ENCODE data around the gene IQCF6.

IQCF6 gene

DNA sequence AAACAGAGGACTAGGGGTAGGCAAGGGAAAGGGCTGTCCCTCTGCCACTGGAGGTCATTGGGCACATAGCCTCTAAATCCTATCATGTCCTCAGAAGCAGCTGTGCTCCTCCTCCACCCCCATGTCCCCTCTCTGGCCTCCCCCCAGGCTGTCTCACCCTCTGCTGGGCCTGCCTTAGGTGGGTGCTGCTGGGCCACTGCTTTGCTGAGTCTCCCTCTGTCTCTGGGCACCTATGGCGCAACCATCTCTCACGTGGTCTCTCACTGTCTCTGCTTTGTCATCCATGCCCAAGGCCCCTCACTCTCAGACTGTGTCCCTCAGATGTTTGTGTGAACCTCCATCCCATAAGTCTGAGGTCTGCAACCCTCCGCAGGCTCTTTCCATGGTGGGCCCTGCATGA is 35.0 kb upstream of the IQCF6 start:
- TF ChIP-seq, protein P1, sequence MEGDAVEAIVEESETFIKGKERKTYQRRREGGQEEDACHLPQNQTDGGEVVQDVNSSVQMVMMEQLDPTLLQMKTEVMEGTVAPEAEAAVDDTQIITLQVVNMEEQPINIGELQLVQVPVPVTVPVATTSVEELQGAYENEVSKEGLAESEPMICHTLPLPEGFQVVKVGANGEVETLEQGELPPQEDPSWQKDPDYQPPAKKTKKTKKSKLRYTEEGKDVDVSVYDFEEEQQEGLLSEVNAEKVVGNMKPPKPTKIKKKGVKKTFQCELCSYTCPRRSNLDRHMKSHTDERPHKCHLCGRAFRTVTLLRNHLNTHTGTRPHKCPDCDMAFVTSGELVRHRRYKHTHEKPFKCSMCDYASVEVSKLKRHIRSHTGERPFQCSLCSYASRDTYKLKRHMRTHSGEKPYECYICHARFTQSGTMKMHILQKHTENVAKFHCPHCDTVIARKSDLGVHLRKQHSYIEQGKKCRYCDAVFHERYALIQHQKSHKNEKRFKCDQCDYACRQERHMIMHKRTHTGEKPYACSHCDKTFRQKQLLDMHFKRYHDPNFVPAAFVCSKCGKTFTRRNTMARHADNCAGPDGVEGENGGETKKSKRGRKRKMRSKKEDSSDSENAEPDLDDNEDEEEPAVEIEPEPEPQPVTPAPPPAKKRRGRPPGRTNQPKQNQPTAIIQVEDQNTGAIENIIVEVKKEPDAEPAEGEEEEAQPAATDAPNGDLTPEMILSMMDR (conservative IDR thresholded peaks at IDR 0.05; ENCODE audit: low read length) = no peak
- DNase-seq (ENCODE audit: low read depth) = no peak

DNA sequence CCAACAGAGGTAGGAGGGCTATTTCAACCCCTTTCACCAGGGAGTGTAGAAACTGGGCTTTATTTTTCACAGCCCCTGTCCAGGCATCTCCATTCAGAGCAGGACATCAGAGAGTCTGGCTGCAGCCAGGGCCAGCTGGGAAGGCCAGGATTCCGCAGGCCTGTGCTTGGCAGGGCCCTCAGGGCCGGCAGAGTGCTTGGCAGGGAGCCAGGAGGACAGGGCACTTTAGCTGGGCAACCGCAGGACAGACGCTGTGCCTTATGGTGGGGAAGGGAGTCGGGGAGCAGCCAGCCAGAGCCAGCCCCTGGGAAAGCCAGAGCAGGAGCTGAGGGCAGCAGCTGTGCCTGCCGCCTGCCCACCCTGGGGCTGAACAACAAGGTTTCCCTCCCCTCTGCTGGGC is 34.5 kb upstream of the IQCF6 start:
- no peak overlapping the region for H3K4me3 ChIP-seq (ENCODE audit: low read length)
- no peak for DNase-seq (ENCODE audit: low read depth)
- TF ChIP-seq, protein P1 (conservative IDR thresholded peaks at IDR 0.05; ENCODE audit: low read length) = no peak

More for the DNA sequence above, 35.0 kb upstream of the IQCF6 start:
- H3K4me3 ChIP-seq (ENCODE audit: low read length) = no peak overlapping the region

DNA sequence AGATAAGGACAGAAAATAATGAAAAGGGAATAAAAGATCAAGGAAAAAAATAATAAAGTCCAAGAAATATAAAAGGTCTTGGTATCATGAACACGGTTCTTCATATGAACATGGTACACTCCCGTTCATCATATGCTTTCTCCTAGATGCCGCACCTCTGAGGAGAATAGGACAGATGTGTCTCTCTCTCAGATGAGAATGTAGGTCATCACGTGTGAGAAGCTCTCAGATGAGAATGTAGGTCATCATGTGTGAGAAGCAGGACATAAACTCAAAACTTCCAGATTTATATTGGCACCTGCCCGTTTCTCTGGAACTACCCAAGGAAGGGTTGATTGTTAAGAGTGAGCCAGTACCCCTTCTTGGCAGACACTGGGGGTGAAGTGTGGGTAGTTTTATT is 29.9 kb upstream of the IQCF6 start:
- DNase-seq (ENCODE audit: low read depth) = no peak

DNA sequence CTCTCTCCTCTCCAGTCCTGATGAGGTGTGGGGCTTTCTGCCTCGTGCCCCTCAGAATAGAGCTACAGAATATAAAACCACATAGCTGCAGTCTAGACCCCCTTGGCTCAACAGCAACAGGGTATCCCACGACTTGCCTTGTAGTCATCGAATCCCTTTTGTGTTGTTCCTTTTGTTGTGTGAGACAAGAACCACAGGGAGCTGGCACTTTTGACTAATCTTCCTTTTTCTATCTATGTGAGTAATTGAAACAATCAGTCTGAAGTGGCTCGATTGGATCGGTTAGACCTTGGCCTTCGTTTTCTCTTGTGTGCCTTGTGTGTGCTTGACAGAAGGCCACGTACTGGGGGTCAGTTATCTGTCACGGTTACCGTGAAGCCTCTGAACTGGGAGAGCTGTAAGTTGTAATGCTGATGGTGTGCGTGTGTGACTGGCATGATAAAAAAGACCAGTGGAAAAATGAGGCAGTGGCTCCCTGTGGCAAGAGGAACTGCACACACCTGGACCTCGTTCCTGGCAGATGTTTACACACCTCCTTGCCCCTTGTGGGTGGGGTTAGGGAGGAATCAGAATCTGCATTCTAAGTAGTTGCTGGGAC is 23.2 kb upstream of the IQCF6 start:
- DNase-seq (ENCODE audit: low read depth) = no peak
- H3K4me3 ChIP-seq (ENCODE audit: low read length) = no peak overlapping the region
- TF ChIP-seq, protein P1 (conservative IDR thresholded peaks at IDR 0.05; ENCODE audit: low read length) = no peak

More for the DNA sequence above, 29.9 kb upstream of the IQCF6 start:
- no peak overlapping the region for H3K4me3 ChIP-seq (ENCODE audit: low read length)
- TF ChIP-seq, protein P1 (conservative IDR thresholded peaks at IDR 0.05; ENCODE audit: low read length) = no peak

DNA sequence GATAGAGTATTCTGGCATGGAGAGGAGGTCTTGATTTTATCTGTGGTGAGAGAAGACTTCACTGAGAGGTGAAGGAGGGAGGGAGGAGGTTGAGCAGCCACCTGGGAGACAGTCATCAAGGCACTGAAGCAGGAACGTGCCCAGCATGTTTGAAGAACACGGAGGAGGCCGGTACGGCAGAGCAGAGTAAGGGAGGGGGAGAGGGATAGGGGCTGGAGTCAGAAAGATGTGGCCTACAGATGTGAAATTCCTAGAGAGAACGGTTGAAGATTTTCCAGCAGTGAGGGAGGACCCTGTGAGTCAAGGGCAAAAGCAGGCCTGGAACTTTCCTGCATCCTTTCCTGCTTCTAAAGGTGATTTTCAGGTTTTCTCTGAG is 21.7 kb upstream of the IQCF6 start:
- DNase-seq (ENCODE audit: low read depth) = no peak
- H3K4me3 ChIP-seq (ENCODE audit: low read length) = no peak overlapping the region
- TF ChIP-seq, protein P1 (conservative IDR thresholded peaks at IDR 0.05; ENCODE audit: low read length) = no peak

DNA sequence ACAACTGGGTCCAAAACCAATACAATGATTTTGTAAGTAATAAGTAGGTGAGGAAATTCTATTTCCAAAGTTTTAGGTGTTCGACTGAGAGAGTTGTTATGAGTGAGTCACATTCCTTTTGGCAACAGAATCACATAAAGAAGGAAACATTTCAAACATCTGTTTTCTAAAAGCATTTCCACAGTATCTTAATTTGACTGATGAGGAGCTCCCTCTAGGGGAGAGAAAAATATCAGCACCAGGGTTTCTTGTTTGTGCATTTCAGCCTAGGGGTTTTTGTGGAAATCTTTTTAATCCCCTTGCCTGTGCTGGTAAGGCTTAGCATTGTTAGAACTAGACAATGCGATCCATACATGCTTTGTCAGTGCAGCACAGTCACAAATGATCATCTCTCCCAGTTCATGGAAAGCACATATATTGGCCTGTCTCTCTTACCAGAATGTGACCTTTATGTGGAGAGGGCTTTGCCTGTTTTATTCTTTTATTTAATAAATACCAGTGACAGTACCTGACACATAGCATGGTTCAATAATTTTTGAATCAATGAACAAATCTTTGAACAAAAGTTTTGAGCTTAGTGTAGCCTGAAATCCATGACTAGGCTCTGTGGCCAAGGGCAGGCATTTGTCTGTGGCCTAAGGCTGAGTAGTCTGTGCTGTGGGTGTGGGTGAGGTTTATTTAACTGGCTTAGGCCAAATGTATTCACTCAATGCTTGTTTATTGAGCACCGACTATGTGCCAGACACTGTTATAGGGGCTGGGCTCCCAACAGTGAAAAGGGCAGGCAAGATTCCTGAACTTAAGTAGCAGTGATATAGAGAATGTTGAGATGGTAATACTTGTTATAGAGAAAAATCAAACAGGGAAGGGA is 21.1 kb upstream of the IQCF6 start:
- peak; percentile 85 for DNase-seq (ENCODE audit: low read depth)
- H3K4me3 ChIP-seq (ENCODE audit: low read length) = no peak overlapping the region
- TF ChIP-seq, protein P1 (conservative IDR thresholded peaks at IDR 0.05; ENCODE audit: low read length) = peak; percentile 87

Measured in AG10803 (cell line).